IPS-NIHi7 (cell line): ENCODE data around the gene TWIST2.

Source experiments
- DNase-seq: peaks from one replicate; pipeline ENCODE4 v3.0.0; 2012; ENCODE audit warnings: mixed read lengths; ENCODE audit errors: extremely low spot score

TWIST2 gene

DNA sequence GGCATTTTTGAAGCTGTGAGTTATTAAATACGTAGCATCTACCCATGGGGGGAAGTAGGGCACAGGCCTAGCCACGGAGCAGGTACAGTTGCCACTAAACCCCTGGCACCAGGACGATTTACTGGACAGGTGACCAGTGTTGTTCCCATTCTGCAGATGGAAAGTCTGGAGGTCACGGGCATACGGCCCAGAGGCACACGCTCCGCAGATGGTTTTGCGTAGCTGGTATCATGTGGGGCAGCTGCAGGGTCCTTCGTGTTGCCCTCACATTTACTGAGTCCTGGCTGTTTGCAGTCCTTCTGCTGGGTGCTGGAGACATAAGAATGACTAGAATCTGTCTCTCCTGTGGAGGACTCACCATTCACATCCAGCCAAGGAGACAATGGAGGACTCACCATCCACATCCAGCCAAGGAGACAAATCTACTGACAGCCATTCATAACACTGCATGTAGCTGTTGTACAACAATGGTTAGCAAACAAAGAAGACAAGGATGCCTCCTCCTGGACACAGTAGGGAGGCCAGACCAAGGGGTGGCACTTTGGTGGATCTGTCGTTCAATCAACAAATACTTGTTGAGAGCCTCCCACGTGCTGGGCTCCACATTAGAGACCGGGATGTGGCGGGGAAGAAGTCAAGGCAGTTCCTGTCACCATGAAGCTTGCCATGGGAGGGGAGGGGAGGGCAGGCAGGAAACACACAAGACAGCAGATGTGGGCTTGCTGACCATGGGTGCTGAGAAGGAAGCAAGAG is 24.9 kb downstream of the TWIST2 start:
- no peak for DNase-seq

DNA sequence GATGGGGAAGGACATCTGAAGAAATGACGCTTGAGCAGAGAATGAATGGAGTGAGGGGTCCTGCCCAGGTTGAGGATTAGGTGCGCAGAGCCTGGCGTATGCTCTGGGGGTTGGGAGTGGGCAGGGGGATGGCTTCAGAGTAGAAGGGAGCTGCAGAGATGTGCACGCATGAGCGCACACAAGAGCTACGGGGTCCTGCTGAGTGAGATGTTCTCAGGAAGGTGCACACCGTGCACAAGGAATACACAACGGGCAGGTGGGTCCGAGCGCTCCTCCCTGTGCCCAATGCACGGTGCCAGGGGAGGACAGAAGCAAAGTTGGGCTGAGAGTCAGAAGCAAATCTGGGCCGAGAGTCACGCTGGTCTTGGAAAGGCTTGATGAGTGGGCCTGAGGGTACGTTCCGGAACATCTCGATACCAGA is 25.5 kb downstream of the TWIST2 start:
- no peak for DNase-seq

DNA sequence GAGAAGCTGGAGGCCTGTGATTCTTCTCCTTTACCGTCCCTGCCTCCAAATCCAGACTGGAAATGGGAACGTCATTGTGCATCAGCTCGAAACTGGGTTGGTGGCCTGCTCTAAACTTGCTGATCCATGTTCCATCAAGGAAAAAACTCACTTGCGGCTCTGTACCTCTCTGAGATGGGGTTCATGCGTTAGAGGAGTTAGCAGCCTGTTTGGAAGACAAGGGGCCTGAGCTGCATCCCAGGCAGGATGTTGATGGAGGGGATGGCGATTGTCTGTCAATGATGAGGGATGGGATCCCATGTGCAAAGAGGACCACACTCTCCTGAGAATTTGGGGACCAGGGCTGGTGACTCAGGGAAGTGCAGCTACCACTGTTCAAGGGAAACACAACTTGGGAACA is 26.0 kb downstream of the TWIST2 start:
- DNase-seq: no peak

DNA sequence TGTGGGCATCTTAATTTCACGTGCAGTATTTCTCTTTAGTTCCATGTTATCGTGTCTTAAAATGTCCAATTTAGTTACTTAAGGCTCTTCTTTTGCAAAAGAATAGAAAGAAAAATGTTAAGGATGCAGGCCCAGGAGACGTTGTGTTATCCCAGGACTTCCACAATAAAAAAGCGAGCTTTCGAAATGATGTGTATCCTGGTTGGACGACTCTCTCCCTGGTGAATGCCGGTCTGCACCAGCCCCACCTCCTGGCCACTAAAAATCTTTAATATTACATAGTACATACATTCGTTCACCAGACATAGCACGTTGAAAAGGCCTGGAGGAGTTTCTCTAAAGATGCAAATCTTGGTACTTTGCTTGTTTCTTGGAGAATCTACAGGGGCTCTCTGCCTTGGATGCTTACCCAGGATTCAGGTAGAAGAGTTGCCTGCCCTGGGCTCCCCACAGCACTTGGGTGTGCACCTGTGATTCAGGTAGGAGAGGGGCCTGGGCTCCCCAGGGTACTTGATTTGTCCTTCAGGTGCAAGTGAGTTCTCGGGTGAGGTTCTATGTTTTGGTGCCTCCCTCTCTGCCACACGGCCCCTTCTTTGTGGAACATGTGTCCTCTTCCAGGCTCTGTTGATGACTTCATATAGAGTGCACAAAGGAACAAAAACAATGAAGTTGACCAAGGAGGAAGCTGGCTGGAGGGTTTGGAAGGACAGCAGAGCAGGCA is 26.6 kb downstream of the TWIST2 start:
- DNase-seq: no peak

DNA sequence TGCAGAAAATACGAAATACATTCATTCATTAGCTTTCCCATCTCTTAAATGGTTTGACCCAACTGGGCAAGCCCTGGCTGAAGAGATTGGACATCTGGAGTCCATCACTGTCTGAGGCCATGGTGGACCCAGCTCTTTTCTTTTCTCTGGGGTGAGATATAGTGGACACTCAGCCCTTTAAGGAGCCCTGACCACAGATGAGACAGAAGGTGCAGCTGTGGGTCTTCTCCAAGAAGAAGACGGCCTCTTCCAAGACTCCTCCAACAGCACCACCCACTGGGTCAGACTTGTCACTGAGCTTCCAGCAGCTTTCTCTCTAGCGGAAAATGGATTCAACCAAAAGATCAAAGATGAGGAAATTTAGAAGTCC is 27.2 kb downstream of the TWIST2 start:
- peak; percentile 32 for DNase-seq

DNA sequence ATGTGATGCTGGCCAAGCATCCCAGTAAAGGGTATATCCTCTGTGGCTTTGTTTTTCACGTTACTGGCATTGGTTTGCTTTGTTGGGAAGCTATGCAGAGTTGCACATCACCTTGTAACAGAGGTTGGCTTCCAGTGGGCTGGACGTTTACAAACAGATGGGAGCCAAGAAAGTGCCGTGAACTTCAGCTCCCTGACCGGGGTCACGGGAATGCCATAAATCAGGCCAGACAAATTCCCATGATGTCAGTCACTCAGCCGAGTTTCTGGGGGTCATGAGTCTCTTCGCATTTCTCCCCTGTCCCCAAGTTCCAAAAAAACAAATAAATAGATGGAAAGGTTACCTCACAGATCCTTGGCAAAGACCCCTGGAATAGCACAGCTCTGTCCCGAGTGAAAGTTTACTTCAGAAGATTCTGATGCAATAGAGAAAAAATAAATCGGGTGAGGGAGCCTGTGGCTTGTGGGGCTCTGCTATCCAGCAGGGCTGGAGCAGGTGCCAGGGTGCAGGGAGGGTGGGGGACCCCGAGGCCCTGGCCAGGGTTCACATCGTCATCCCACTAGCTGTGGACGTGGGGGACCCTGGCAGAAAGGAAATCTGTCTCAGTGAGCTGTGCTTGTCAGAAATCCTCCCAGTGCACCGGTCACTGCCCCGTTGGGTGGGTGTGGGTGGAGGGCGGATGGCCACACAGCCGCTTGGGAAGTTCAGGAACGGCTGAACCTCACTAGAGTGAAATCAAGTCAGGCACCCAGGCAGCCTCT is 27.8 kb downstream of the TWIST2 start:
- DNase-seq: no peak

DNA sequence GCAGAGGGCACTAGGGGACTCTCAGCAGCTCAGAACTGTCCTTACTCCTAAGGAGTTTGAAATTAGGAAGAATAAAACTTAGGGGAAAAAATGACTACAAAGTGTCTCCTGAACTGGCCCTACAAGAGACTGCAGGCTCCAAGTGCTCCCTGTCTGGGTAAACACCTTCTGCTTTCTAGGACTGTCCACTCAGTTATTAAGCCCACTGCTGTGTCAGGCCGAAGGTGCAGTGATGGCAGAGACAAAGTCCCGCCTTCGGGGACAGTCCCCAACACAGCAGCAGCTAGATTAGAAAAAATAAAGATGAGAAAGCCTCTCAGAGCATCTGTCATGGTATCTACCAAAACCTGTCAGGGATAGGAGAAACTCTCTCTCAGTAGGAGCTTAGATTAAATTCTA is 28.3 kb downstream of the TWIST2 start:
- no peak for DNase-seq

DNA sequence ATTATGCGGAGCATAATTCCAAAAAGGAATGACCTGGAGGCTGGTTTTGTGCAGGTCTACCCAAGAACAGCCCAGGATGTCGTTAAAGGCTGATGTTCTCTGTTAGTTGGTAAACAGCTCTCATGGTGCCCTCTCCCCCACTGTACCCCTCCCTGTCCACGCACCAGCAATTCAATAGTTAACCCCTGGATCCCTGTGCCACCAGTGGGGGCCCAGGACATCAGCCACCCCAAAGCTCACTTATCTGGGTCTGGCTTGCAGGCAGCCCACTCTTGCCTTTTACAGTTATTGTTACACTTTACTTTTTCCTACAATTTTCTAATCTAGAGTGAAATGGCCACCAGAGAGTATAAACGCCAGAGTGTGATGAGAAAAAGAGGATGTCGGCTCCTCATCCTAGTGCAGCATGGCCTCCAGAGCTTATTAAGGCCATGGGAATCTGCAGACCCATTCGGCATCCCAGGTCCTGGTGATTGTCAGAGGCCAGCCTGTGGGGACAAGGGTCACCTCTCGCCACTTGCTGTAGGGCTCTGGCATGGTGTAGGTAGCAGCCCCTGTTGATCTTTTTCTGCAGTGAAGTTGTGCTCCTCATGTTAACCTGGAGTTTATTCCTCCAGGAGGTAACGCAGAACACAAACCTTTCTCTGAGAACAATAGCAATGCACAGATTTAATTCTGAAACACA is 30.3 kb downstream of the TWIST2 start:
- no peak for DNase-seq

DNA sequence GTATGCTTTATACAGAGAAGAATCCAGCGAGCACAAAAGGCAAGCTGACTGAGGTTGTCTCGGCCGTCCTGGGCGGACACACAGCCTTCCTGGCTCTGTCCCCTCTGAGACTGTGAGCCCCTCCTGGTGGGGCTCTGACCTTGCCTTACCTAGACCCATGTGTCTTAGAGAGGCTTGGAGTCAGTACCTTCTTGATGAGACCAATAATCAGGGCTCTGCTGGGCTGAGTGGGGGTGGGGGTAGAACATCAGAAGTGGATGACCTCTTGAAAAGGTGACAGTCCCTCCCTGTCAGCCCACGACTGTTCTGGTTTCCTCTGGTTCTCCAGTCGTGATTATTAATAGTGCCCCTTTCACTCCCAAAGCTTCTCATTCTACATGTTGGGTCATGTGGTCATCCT is 31.2 kb downstream of the TWIST2 start:
- no peak for DNase-seq

DNA sequence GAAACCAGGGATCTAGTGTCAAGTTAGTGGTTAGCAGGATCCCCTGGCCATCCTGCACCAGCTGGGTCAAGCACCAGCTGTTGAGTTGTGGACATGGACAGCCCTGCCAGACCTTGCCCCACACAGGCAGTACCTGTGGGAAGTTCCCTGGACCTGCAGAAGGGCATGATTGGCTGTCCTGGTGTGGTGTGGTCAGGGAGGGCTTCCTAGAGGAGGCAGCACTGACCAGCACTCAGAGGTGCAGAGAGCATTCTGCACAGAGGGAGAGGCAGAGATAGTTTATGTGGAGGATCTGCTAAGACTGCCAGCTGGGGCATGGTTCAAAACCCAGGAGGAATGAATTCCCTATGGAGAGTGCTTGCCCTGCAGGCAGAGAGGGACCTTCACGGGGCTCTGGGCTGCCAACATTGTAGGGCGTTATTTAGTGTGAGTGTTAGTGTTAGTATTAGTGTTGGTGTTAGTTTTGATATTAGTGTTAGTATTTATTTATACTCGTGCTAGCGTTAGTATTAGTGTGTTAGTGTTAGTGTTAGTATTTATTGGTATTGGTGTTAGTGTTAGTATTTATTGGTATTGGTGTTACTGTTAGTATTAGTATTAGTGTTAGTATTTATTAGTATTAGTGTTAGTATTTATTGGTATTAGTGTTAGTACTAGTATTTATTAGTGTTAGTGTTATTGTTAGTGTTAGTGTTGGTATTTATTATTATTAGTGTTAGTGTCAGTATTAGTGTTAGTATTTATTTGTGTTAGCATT is 31.9 kb downstream of the TWIST2 start:
- DNase-seq: no peak

DNA sequence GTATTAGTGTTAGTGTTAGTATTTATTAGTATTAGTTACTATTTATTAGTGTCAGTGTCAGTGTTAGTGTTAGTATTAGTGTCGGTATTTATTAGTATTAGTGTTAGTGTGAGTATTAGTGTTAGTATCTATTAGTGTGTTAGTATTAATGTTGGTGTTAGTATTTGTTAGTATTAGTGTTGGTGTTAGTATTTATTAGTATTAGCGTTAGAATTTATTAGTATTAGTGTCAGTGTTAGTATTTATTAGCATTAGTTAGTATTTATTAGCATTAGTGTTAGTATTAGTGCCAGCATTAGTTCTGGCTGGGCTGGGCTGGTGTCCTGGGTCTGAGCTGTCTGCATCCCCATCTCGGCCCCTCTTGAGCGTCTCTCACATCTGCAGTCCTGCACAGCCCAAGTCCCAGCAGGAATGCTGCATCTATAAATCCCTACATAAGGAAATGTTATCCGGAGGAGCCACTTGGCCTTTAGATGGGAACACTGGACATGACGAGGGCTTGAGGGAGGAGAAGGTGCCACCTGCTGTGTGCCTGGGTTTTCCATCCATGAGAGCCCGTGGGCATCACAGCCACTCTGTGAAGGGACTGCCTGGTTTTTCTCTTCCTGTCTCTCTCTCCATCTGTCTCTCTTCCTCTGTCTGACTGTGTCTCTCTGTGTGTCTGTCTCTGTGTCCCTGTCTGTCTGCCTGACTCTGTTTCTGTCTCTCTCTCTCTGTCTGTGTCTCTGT is 33.6 kb downstream of the TWIST2 start:
- no peak for DNase-seq

DNA sequence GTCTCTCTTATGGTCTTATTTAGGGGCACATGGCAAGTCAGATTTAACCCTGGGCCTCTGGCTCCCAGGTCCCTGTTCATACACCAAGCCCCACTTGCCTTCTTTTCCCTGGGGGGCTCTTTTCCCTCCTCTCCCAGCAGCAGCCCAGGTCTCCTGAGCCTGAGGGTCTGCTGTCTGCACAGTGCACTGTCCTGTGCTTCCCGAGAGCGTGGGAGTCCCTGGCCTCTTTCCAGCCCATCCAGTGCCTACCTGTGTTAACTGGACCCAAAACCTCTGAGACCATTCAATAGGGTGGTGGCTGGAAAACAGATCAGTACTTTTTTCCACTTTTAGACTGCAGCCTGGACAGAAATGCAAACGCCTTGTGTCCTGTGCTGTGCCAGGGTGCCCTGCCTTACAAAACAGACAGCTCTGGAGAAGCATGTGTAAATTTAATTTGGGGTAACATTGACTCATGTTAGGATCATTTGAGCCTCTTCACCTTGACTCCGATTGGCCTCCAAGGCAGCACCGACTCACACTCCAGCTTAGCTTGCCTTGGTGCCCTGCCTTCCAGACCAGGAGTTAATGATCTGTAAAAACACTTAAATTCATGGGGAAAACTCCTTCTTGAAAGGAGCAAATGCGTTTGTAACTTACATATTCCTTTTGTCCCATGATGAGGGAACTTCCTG is 34.3 kb downstream of the TWIST2 start:
- no peak for DNase-seq

DNA sequence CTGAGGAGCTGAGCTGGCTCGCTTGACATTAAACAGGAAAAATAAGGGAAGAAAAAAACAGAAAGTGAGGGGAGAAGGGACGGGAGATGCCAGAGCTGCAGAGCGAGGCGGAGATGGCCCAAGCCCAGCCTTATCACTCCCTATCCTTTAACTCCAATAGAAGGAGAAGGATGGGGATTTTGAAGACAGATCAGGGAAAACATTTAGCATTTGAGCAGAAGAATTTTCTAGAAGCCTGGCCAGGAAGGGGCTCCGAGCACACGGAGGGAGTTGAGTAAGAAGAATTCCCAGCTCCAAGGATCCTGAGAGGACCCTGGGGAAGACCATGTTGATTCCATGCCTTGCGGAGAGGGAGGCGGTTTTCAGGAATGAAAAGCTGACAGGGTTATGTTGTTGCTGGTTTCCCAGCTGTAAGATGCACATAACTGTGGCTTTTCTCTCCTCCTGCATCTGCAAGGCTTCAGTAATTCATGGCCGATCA is 35.6 kb downstream of the TWIST2 start:
- no peak for DNase-seq

DNA sequence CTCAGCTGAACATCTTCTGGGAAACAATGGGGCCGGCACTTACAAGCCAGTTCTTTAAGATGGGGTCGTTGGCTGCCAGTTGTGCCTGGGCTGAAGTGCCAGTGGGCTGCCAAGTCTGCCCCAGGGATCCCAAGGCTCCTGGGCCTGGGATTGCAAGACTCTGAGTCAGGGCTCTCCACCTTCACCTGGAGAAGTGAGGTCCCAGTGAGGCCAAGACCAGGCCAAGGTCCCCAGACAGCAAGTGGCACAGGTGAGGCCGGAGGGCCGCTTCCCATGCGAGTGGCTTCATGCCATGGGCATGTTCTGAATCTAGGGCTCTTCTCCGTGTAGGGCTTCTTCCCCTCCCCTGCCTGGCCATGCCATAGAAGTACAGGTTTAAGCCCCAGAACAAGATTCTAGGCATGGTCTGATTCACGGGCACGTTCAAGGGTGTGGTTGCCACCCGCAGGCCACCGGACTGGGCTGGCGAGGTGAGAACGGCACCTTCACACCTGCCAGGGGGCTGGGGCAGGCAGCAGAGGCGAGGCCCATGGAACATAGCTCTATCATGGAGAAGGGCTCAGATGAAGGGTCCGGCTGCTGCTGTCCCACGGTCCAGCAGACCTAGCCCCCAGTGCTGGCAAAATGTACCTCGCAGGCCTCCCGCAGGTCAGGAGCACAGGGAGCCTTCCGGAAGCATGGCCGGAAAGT is 36.4 kb downstream of the TWIST2 start:
- DNase-seq: no peak

DNA sequence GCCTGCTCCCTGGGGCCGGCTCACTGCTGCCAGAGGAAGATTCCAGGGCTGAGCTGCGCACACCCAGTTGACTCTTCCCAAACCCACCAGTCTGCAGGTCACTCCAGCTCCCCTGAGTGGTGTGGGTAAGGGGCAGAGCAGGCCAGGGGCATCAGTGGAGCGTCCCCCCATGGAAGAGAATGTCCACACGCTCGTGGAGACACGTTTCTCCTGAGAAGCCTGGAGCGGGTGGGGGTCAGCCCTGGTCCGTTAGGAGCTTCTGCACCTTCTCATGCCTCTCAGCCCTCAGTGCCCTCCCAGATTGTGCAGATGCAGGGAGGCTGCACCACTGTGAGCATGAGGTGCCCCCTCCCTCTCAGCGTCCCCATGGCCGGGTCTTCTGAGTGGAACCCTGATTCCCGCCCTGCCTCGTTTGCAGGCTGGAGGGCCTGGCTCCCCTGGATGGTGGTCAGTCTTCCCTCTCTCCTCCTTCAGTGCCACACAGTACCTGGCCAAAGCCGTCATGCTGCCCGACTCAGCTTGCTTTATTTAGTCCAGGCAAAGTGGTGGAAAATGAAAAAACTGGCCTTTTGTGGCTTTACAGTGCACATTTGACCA is 37.0 kb downstream of the TWIST2 start:
- DNase-seq: no peak

DNA sequence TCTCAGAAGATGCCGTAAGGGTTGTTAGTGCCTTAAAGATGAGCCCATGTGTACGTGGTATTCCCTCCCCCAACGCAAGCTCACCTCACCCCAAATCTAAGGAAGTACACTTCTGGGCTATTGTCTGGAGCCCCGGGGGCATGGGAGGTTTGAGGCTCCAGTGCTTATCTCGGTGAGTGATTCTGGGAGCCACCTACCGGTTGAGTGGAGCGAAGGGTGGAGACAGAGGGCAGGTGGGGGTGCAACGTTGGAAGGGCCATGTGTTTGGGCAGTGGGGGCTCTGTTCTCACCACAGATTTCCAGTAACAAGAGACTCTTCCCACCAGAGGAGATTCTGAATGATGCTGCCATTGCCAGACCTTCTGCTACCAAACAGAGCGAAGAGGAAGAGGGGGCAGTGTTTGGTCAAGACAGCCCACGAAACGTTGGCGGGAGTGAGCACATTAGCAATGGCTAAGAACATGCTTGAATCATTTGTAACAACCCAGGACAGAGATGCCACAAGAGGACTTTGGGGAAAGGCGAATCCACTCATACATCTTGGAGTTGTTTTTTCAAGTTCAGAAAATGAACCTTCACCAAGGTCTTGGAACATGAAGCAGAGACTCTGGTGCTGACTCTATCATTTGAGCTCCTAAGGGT is 38.7 kb downstream of the TWIST2 start:
- no peak for DNase-seq

DNA sequence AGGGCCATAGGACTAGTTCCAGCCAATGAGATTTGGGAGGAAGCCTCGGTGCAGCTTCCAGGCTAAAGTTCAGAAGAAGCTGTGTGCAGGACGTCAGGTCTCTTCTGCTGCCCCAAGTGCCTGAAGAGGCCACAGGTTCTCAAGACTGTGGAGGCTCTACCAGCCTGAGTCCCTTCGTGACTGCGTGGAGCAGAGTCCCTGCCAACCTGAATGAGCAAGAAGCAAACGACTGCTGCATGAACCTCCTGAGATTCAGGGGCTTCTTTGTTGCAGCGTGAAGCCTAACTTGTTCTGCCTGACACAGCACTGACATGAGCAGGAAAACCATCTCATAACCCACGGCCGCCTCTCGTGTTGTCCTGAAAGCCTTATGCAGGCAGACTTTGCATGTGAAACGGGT is 39.7 kb downstream of the TWIST2 start:
- no peak for DNase-seq

DNA sequence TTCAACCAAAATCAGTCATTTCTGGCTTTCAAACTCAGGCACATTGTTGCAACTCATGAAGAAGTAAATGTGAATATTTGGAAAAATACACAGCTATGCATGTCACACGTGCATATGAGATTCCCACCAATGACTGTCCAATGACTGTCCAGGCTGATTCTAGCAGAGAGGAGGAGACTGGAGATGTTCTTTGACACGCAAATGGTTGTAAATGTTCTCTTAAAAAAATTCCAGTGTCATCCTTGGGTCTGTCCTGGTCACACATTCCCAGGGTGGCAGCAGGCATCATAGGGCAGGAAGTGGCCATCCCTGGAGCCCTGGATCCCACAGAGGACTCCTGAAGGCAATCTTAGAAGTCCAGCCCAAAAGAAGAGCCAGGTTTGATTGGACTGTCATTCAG is 40.9 kb downstream of the TWIST2 start:
- DNase-seq: no peak

DNA sequence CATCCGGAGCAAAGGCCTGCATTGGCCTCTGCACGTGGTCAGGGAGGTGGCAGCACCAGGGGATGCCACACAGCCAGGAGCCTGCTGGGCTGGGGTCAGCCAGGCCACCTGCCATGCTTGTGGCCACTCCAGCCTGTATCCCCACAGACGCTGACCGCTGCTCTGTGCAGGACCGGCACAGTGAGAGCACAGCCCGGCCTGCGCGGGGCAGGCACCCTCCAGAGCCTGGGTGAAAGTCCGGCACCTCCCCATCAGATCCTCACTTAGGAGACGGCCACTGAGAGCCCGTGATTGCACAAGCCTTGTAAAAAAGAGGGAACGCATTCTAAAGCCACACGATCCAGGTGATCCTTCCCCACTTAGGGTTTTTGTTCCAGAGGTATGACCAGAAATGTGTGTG is 42.2 kb downstream of the TWIST2 start:
- no peak for DNase-seq
